ENCODE measurements around the gene APBA1. TPM values are rescaled to one million over a fixed set of nuclear protein-coding genes. Genes with fewer than 3 reads are reported as not detected.

Gene APBA1
- total RNA-seq, 1 donor from 2014 or later, result 8.4 TPM

GRCh38 chr9:69513141-69513820 is 158.9 kb downstream of the APBA1 start:
- Mint-ChIP-seq H3K4me3 (ENCODE audit: unreplicated experiment) (no peak overlapping the region), H3K9me3 (ENCODE audit: unreplicated experiment) (no peaks in the 10 kb centered on the region), H3K36me3 (ENCODE audit: low read depth, unreplicated experiment) (peaks cover 6% of the 10 kb centered on the region), H3K4me1 (ENCODE audit: unreplicated experiment) (no peaks in the 10 kb centered on the region), H3K27ac (ENCODE audit: unreplicated experiment) (no peak overlapping the region), H3K27me3 (ENCODE audit: unreplicated experiment) (peaks cover 8% of the 10 kb centered on the region)
- no peak for TF ChIP-seq CTCF (IDR thresholded peaks at IDR 0.05; ENCODE audit: unreplicated experiment)
- no peak for DNase-seq (ENCODE audit: low spot score)

DNA sequence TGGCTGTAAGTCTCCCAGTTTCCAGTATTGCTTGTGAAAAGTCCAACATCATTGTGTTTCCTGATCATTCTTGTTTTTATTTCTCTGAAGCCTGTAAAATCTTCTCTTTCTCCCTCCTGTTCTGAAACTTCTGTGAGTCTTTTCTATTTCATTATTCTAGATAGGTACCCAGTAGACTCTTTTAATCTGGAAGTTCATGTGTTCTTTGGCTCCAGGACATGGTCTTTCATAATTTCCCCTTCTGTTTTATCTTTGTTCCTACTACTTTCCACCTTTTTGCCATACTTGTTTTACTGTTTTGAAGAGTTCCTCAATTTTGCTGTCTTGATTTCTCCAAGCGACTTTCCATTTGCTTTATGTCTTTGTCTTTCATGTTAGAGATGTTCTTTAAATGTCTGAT is 168.1 kb downstream of the APBA1 start:
- TF ChIP-seq CTCF (IDR thresholded peaks at IDR 0.05; ENCODE audit: unreplicated experiment), result no peak
- H3K4me1 Mint-ChIP-seq (ENCODE audit: unreplicated experiment), result peaks cover 7% of the 10 kb centered on the region
- H3K4me3 Mint-ChIP-seq (ENCODE audit: unreplicated experiment), result no peak overlapping the region
- DNase-seq (ENCODE audit: low spot score), result no peak
- H3K27ac Mint-ChIP-seq (ENCODE audit: unreplicated experiment), result no peak overlapping the region
- H3K27me3 Mint-ChIP-seq (ENCODE audit: unreplicated experiment), result no peaks in the 10 kb centered on the region
- H3K36me3 Mint-ChIP-seq (ENCODE audit: low read depth, unreplicated experiment), result no peaks in the 10 kb centered on the region
- H3K9me3 Mint-ChIP-seq (ENCODE audit: unreplicated experiment), result no peaks in the 10 kb centered on the region

- Mint-ChIP-seq H3K4me3 (ENCODE audit: unreplicated experiment) (no peak overlapping the region), H3K9me3 (ENCODE audit: unreplicated experiment) (no peaks in the 10 kb centered on the region), H3K27ac (ENCODE audit: unreplicated experiment) (no peak overlapping the region), H3K27me3 (ENCODE audit: unreplicated experiment) (no peaks in the 10 kb centered on the region), H3K36me3 (ENCODE audit: low read depth, unreplicated experiment) (no peaks in the 10 kb centered on the region), H3K4me1 (ENCODE audit: unreplicated experiment) (peaks cover 7% of the 10 kb centered on the region)
- TF ChIP-seq CTCF (IDR thresholded peaks at IDR 0.05; ENCODE audit: unreplicated experiment), result no peak
- no peak for DNase-seq (ENCODE audit: low spot score)
These were observed 169.4 kb downstream of the APBA1 start for GRCh38 chr9:69502671-69503301.

DNA sequence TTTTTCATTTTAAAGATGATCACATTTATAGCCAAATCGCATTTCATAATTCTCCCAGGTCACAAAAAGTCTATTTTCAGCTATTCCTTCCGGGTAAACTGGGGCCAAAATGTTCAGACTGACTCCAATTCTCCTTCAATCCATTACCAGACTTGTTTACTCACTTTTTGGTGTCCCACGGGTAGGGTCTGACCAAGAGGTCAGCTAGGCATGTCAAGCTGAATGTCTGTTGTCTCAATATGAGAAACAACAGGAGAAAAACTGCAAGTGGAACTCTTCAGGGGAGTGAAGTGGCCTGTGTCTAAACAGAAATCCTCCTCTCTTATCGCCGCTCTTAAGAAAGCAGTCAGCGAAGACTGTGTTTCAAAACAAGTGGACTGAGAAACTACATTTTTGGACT is 171.3 kb downstream of the APBA1 start:
- DNase-seq (ENCODE audit: low spot score), result no peak
- Mint-ChIP-seq H3K27me3 (ENCODE audit: unreplicated experiment) (no peaks in the 10 kb centered on the region), H3K27ac (ENCODE audit: unreplicated experiment) (no peak overlapping the region), H3K36me3 (ENCODE audit: low read depth, unreplicated experiment) (no peaks in the 10 kb centered on the region), H3K4me1 (ENCODE audit: unreplicated experiment) (peaks cover 7% of the 10 kb centered on the region), H3K9me3 (ENCODE audit: unreplicated experiment) (no peaks in the 10 kb centered on the region), H3K4me3 (ENCODE audit: unreplicated experiment) (no peak overlapping the region)
- no peak for TF ChIP-seq CTCF (IDR thresholded peaks at IDR 0.05; ENCODE audit: unreplicated experiment)

DNA sequence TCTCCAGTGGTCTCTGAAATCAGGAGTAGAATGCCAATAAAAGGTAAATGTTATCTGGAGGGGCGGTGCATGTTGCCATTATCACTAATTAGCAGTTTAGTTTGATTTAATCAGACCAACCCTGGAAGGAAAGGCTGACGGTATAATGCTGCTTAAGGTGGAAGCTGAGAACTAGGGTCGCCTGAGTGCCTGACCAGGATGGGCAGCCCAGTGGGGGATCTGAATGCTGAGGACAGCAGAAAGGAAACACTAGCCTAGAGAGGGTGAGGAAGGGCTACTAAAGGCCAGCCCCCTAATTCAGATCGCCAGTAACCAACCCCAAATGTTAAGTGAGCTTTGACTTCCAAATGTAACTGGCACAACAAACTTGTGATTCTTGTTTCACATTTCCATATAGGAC is 172.2 kb downstream of the APBA1 start:
- Mint-ChIP-seq H3K27me3 (ENCODE audit: unreplicated experiment) (no peaks in the 10 kb centered on the region), H3K4me3 (ENCODE audit: unreplicated experiment) (no peak overlapping the region), H3K27ac (ENCODE audit: unreplicated experiment) (no peak overlapping the region), H3K9me3 (ENCODE audit: unreplicated experiment) (no peaks in the 10 kb centered on the region), H3K36me3 (ENCODE audit: low read depth, unreplicated experiment) (no peaks in the 10 kb centered on the region), H3K4me1 (ENCODE audit: unreplicated experiment) (peaks cover 7% of the 10 kb centered on the region)
- DNase-seq (ENCODE audit: low spot score), result no peak
- no peak for TF ChIP-seq CTCF (IDR thresholded peaks at IDR 0.05; ENCODE audit: unreplicated experiment)

Measured in endothelial cell (in vitro differentiated cells).